ENCODE data around the gene LRRC56.
"Not testable (repeated sequence)": the region's sequence is repeated elsewhere in the genome, so short reads cannot be mapped to it uniquely, and the experiment has no call there.

LRRC56 gene

GRCh38 chr11:512761-513595 lies 24.3 kb upstream of the LRRC56 start:
- no peak for DNase-seq (ENCODE audit: low spot score)
- POLR2A ChIA-PET (ENCODE audit: low non-redundant PET), result interaction anchor here (0.6 kb wide), 1 partner anchor 71 kb away, joined by 6 read pairs; the partner anchor contains the start of gene ANO9
- TF ChIP-seq CTCF (conservative IDR thresholded peaks at IDR 0.05; ENCODE audit: low read depth), result no peak
- CTCF ChIA-PET, result interaction anchor here (0.7 kb wide), 1 partner anchor 42 kb away, joined by 3 read pairs; no protein-coding TSS in a partner anchor
- H3K27ac ChIP-seq, result peak overlapping the region; percentile 97

- no peak for DNase-seq (ENCODE audit: low spot score)
- POLR2A ChIA-PET (ENCODE audit: low non-redundant PET), result no interaction called here
- peak overlapping the region; percentile 97 for H3K27ac ChIP-seq
- no peak for TF ChIP-seq CTCF (conservative IDR thresholded peaks at IDR 0.05; ENCODE audit: low read depth)
- CTCF ChIA-PET, result interaction anchor here (1.0 kb wide), 1 partner anchor 8 kb away, joined by 3 read pairs; no protein-coding TSS in a partner anchor
These were observed 22.7 kb upstream of the LRRC56 start for GRCh38 chr11:514606-515005.

GRCh38 chr11:515131-515530 lies 22.2 kb upstream of the LRRC56 start:
- TF ChIP-seq CTCF (conservative IDR thresholded peaks at IDR 0.05; ENCODE audit: low read depth), result no peak
- CTCF ChIA-PET, result interaction anchor here (1.0 kb wide), 1 partner anchor 9 kb away, joined by 3 read pairs; no protein-coding TSS in a partner anchor
- peak overlapping the region; percentile 97 for H3K27ac ChIP-seq
- POLR2A ChIA-PET (ENCODE audit: low non-redundant PET), result interaction anchor here (0.6 to 1.5 kb wide), 2 partner anchors 8 to 68 kb away, joined by 7 to 11 read pairs; partner anchors contain the start of gene RNH1
- DNase-seq (ENCODE audit: low spot score), result peak; percentile 93

- DNase-seq (ENCODE audit: low spot score), result no peak
- peak overlapping the region; percentile 97 for H3K27ac ChIP-seq
- ChIA-PET CTCF (interaction anchor here (0.6 kb wide), 1 partner anchor 34 kb away, joined by 3 read pairs; no protein-coding TSS in a partner anchor), POLR2A (ENCODE audit: low non-redundant PET) (interaction anchor here (1.5 kb wide), 1 partner anchor 10 kb away, joined by 7 read pairs; the partner anchor contains the start of gene RNH1)
- TF ChIP-seq CTCF (conservative IDR thresholded peaks at IDR 0.05; ENCODE audit: low read depth), result no peak
These were observed 20.9 kb upstream of the LRRC56 start for GRCh38 chr11:516400-516799.

GRCh38 chr11:516918-517685 lies 20.2 kb upstream of the LRRC56 start:
- DNase-seq (ENCODE audit: low spot score); CTCF ChIA-PET; POLR2A ChIA-PET (ENCODE audit: low non-redundant PET): not testable (repeated sequence)
- peak overlapping the region; percentile 97 for H3K27ac ChIP-seq

- peak; percentile 91 for DNase-seq (ENCODE audit: low spot score)
- peak; percentile 100 for TF ChIP-seq CTCF (conservative IDR thresholded peaks at IDR 0.05; ENCODE audit: low read depth)
- ChIA-PET CTCF (interaction anchor here (0.6 to 1.7 kb wide), 20 partner anchors 9 to 105 kb away, joined by 3 to 15 read pairs (median 4); partner anchors contain the start of genes ANO9 and HRAS), POLR2A (ENCODE audit: low non-redundant PET) (interaction anchor here (0.5 to 0.6 kb wide), 2 partner anchors 24 to 159 kb away, joined by 3 to 9 read pairs; no protein-coding TSS in a partner anchor)
- peak overlapping the region; percentile 97 for H3K27ac ChIP-seq
These were observed 18.7 kb upstream of the LRRC56 start for GRCh38 chr11:518463-519202.
